Urinary bladder (tissue), 4 donors: ENCODE data around the gene LCNL1. TPM values are rescaled to one million over a fixed set of nuclear protein-coding genes. Genes with fewer than 3 reads are reported as not detected.

Experiments
- DNase-seq: peaks from one replicate; pipeline ENCODE4 v3.0.0-alpha.2; 2015; ENCODE audit errors: extremely low spot score
- H3K27ac ChIP-seq: one replicate; pipeline ENCODE4 v1.5.1; 2013; ENCODE audit warnings: low read depth, mild to moderate bottlenecking, moderate library complexity
- H3K36me3 ChIP-seq: one replicate; pipeline ENCODE4 v1.6.1; 2013; ENCODE audit warnings: mild to moderate bottlenecking, moderate library complexity; ENCODE audit not compliant: insufficient read depth
- H3K4me1 ChIP-seq: one replicate; pipeline ENCODE4 v1.6.1; 2013; ENCODE audit warnings: mild to moderate bottlenecking, moderate library complexity; ENCODE audit not compliant: insufficient read depth
- H3K4me3 ChIP-seq: one replicate; pipeline ENCODE4 v1.5.1; 2013; ENCODE audit warnings: low read depth, low read length
- WGBS: extraction: QIAGEN DNeasy Blood & Tissue Kit; methylation state at CpG from one replicate; pipeline ENCODE4 v1.1.7; 2013; 5-methylcytosine and 5-hydroxymethylcytosine counted together
- polyA plus RNA-seq: library from polyadenylated mRNA; stranded (reverse); fragments of 200-250 nt; gene quantifications from one replicate; pipeline ENCODE4 v1.2.3, GENCODE V29; 2013
- total RNA-seq: library from RNA; depleted of rRNA; stranded (reverse); fragments of >200 nt; gene quantifications from one replicate; pipeline ENCODE4 v1.2.3, GENCODE V29; 2014
- donor health status: healthy with polysubstance abuse.
- donor health status: healthy.

LCNL1 gene
- total and polyA plus RNA-seq, 2 donors, result 0.11 to 0.30 TPM

DNA sequence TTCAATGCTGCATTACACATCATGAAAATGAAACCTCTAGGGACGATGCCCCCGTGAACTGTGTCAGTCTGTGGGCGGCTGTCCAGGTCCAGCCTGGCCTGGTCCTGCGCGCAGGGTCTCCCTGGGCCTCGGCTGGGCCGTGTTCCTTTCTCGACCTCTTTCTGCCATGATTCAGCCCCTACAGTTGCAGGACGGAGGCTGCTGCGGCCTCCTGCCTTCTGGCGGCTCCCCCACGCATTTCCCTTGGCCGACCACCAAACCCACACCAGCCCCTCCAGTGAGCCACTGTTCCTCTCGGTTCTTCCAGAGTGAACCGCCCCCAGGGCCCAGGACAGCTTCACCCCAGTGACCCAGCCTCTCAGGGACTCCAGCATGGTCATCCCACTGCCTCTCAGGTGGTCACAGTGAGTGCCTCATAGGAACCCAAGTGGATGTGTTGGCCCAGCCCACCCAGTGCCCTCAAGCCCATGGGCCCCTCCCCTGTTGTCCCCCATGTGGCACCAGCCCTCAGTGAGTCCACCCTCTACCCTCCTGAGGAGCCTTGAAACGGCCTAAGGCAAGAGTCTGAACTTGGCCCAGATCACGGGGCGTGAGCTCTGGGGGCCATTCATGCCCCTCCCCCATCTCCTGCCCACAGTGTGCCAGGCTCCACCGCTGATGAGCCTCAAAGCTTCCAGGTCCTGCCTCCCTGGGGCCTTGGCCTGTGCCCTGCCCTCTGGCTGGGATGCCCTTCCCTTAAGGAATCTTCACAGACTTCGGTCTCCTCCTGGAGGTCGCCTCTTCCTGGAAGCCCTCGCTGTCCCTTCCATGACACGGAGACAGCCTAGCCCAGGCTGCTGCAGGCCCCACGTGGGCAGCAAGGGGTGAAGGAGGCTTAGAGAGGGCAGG, 23.6 kb downstream of the LCNL1 start:
- H3K27ac ChIP-seq, result no peak overlapping the region
- H3K4me3 ChIP-seq, result no peak overlapping the region
- no peaks in the 10 kb centered on the region for H3K36me3 ChIP-seq
- no peak for DNase-seq
- WGBS, result 70% methylated on average over 24 of the region's 24 CpGs
- H3K4me1 ChIP-seq, result no peaks in the 10 kb centered on the region

DNA sequence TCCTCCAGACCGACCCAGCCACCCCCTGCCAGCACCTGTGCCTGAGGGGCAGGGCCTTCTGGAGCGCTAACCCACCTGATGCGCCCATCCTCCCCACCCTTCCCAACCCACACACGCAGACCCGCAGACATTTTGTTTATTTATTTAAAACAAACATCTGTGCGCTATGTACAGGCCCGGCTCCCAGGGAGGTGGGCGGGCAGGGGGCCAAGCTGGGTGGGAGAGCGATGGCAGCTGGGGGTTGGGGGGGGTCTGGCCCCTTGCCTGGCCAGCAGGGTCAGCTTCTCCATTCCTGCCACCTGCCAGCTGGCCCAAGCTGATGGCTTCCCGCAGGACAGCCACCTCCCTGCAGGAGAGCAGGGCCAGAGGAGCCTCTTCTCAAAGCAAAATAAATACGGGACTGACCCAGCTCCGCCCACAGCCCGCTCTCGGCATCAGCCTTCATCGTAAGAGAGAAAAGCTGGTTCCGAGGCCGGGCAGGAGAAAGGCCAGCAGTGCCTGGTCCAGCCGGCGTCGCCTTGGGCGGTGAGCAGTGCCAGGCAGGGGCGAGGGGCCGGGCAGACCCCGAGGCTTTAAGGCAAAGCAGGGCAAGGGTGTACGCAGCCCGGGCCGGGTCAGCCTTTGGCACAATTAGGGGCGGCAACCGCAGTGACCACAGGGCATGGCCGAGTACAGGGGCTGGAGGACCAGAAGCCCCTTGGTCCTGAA, 24.5 kb downstream of the LCNL1 start:
- 56% methylated on average over 30 of the region's 30 CpGs for WGBS
- H3K4me1 ChIP-seq, result no peaks in the 10 kb centered on the region
- no peaks in the 10 kb centered on the region for H3K36me3 ChIP-seq
- DNase-seq, result no peak
- no peak overlapping the region for H3K27ac ChIP-seq
- H3K4me3 ChIP-seq, result no peak overlapping the region

DNA sequence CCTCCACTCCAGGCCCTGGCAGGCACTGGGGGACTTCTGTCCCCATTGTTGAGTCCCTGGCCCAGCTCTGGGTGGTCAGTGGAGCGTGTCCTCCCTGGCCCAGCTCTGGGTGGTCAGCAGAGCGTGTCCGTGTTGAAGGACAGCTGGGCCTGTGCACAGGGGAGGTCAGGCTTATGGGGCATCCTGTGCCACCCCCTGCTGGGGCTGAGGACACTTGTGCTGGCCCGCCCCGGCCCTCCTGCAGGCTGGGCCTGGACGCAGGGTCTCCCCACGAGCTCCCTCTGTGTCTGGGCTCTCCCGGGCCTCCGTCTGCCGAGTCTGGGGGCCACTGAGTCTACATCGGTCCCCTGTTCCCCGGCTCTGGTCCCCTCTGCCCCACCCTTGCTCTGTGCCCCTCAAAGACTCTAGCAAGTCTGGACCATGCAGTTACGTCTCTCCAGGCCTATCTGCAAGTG, 25.1 kb downstream of the LCNL1 start:
- Histone ChIP-seq H3K27ac (no peak overlapping the region), H3K4me1 (no peaks in the 10 kb centered on the region), H3K36me3 (no peaks in the 10 kb centered on the region), H3K4me3 (no peak overlapping the region)
- no peak for DNase-seq
- WGBS, result 91% methylated on average over 13 of the region's 13 CpGs

- no peaks in the 10 kb centered on the region for H3K36me3 ChIP-seq
- WGBS, result 83% methylated on average over 22 of the region's 22 CpGs
Measured at GRCh38 chr9:137008312-137008711, 25.5 kb downstream of the LCNL1 start.

GRCh38 chr9:137009217-137009616, 26.4 kb downstream of the LCNL1 start:
- no peaks in the 10 kb centered on the region for H3K36me3 ChIP-seq

More at GRCh38 chr9:137008312-137008711, 25.5 kb downstream of the LCNL1 start:
- H3K4me1 ChIP-seq, result no peaks in the 10 kb centered on the region
- H3K27ac ChIP-seq, result no peak overlapping the region
- H3K4me3 ChIP-seq, result no peak overlapping the region
- DNase-seq, result no peak

GRCh38 chr9:137009938-137010732, 27.3 kb downstream of the LCNL1 start:
- H3K4me3 ChIP-seq, result no peak overlapping the region
- peaks cover 2% of the 10 kb centered on the region for H3K36me3 ChIP-seq
- no peak for DNase-seq
- no peaks in the 10 kb centered on the region for H3K4me1 ChIP-seq
- H3K27ac ChIP-seq, result no peak overlapping the region
- 96% methylated on average over 49 of the region's 49 CpGs for WGBS

More at GRCh38 chr9:137009217-137009616, 26.4 kb downstream of the LCNL1 start:
- WGBS, result 92% methylated on average over 18 of the region's 18 CpGs
- no peak overlapping the region for H3K27ac ChIP-seq
- no peak overlapping the region for H3K4me3 ChIP-seq
- no peak for DNase-seq
- no peaks in the 10 kb centered on the region for H3K4me1 ChIP-seq

DNA sequence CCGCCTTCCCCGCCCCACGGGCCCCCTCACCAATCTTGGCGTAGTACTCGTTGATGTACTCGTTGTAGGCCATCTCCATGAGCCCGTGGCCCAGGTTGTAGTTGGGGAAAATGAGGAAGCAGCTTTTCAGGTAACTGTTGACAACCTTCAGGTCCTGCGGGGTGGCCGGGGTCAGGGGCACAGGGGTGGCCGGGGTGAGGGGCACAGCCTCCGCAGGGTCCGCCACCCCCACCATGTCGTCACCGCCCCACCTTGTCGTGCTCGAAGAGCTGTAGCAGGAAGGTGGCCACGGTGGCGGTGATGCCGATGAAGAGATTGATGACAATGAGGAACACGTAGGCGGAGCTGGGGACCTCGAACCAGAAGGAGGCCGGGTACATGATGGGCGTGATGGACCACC, 28.4 kb downstream of the LCNL1 start:
- no peak overlapping the region for H3K4me3 ChIP-seq
- 96% methylated on average over 24 of the region's 24 CpGs for WGBS
- H3K36me3 ChIP-seq, result peaks cover 2% of the 10 kb centered on the region
- H3K4me1 ChIP-seq, result no peaks in the 10 kb centered on the region
- H3K27ac ChIP-seq, result no peak overlapping the region
- no peak for DNase-seq

GRCh38 chr9:137011907-137012675, 29.3 kb downstream of the LCNL1 start:
- H3K36me3 ChIP-seq, result peaks cover 2% of the 10 kb centered on the region
- no peak for DNase-seq
- no peak overlapping the region for H3K4me3 ChIP-seq
- WGBS, result 92% methylated on average over 39 of the region's 39 CpGs
- H3K4me1 ChIP-seq, result no peaks in the 10 kb centered on the region
- H3K27ac ChIP-seq, result no peak overlapping the region

- WGBS, result 82% methylated on average over 67 of the region's 67 CpGs
- DNase-seq, result no peak
- peaks cover 2% of the 10 kb centered on the region for H3K36me3 ChIP-seq
Measured at GRCh38 chr9:137012694-137013570, 30.1 kb downstream of the LCNL1 start.

DNA sequence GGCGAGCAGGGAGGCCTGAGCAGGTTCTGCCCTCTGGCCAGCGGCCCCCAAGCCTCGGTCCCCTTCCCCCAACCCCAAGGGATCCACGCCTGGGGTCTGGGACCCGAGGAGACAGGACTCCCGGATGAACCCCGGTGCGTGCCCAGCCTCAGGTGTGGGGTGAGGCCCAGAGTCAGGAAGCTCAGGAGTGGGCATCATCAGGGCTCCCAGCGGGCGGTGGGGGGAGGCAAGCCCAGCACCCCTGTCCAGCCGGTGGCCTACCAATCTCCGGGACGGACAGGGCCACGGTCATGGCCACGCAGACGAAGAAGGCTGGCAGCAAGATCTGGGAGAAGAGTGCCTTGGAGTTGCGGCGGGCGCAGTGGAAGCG, 30.8 kb downstream of the LCNL1 start:
- DNase-seq, result no peak
- peaks cover 2% of the 10 kb centered on the region for H3K36me3 ChIP-seq
- 95% methylated on average over 20 of the region's 20 CpGs for WGBS

More at GRCh38 chr9:137012694-137013570, 30.1 kb downstream of the LCNL1 start:
- no peak overlapping the region for H3K27ac ChIP-seq
- H3K4me1 ChIP-seq, result no peaks in the 10 kb centered on the region
- no peak overlapping the region for H3K4me3 ChIP-seq

DNA sequence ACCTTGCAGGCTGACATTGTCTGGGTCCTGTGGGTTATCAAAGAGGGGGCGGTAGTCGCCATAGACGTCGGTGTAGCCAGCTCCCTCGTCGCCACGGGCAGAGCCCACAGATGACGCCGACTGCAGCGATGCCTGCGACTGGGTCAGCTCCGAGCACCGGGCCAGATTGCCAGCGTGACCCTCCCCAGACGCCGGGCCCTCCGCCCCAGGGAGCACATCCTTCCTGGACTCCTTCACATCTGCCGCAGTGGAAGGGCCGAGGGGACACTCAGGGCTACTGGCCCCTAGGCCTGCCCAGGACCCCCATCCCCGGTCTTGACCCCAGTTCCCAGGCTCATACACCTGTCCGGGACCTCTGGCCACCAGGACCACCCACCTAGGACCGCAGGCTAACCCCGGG, 31.4 kb downstream of the LCNL1 start:
- no peak for DNase-seq
- Histone ChIP-seq H3K4me1 (no peaks in the 10 kb centered on the region), H3K27ac (no peak overlapping the region), H3K4me3 (no peak overlapping the region), H3K36me3 (peaks cover 2% of the 10 kb centered on the region)
- WGBS, result 95% methylated on average over 23 of the region's 23 CpGs

More for the DNA sequence above, 30.8 kb downstream of the LCNL1 start:
- no peak overlapping the region for H3K4me3 ChIP-seq
- H3K4me1 ChIP-seq, result no peaks in the 10 kb centered on the region
- H3K27ac ChIP-seq, result no peak overlapping the region
